DOHH2 (cell line): ENCODE results near the gene IPO11.

Experiments
- CTCF ChIP-seq: fragments of 200-600 bp; sonication (generic); IDR thresholded peaks from one replicate; pipeline ENCODE4 v1.5.1; 2014; ENCODE audit warnings: antibody characterized with exemption, mild to moderate bottlenecking, low read depth, low read length; ENCODE audit not compliant: poor library complexity, severe bottlenecking
- EZH2phosphoT487 ChIP-seq: fragments of 200-600 bp; sonication (generic); IDR thresholded peaks from 2 replicates; pipeline ENCODE4 v1.6.1; 2017; ENCODE audit warnings: borderline replicate concordance, mild to moderate bottlenecking, antibody characterized with exemption, low read length, moderate library complexity, mixed read lengths

GRCh38 chr5:62450259-62450658 lies 37.7 kb downstream of the IPO11 start:
- TF ChIP-seq CTCF (no peak), EZH2phosphoT487 (no peak)
